K562 (cell line): ENCODE data around the gene HMGA1. TPM values are rescaled to one million over a fixed set of nuclear protein-coding genes. Genes with fewer than 3 reads are reported as not detected.

Experiments
- ATAC-seq: fragments of 200-7000 bp; cut with Tn5 transposase; 3 replicates; pipeline ENCODE4 v1.9.1; 2020; ENCODE audit warnings: moderate library complexity
- BruUV-seq: library from RNA; stranded (reverse); fragments of 400-500 nt; replicated peaks from 2 replicates; lab custom pipeline; 2021; lab: Mats Ljungman, UMichigan
- CTCF ChIA-PET: fragments of 300-600 bp; formaldehyde crosslinking; extraction: SDS; loops from one replicate; lab custom pipeline; 2021; ENCODE audit warnings: low intra/inter-chr PET ratio; lab: Yijun Ruan, JAX
- POLR2A ChIA-PET: fragments of 300-600, 350-650 bp; sonication (Branson Sonifier 250); formaldehyde crosslinking; extraction: SDS; loops from one replicate; lab custom pipeline; 2021; ENCODE audit warnings: antibody characterized with exemption, inconsistent platforms; lab: Yijun Ruan, JAX
- DNase-seq, 4 experiments: peaks; one replicate each; pipeline versions ENCODE4 v3.0.0 to v3.0.0-alpha.2; 2011 to 2018; ENCODE audit warnings: low spot score in 3 of 4, mixed read lengths in 3 of 4; ENCODE audit errors: extremely low read depth in 1 of 4
- FAIRE-seq: peaks from 2 replicates; lab custom pipeline; 2011; peaks lifted over from hg19 to GRCh38; lab: Jason Lieb, UNC
- H2AFZ ChIP-seq: 2 replicates; pipeline ENCODE4 v1.6.0; 2011; ENCODE audit warnings: low read depth, low read length, control low read depth, inconsistent platforms
- H3K27ac ChIP-seq: fragments of 200-600 bp; 3 replicates; pipeline ENCODE4 v1.8.0; 2011; ENCODE audit warnings: low read depth, mild to moderate bottlenecking, control low read depth, inconsistent platforms, low read length, moderate library complexity, mixed read lengths; ENCODE audit errors: extremely low read depth
- H3K27me3 ChIP-seq, 2 experiments: fragments of 300-600 bp in 1 of 2; 2 replicates in 1 of 2; 3 replicates in 1 of 2; pipeline versions ENCODE4 v1.6.0 to v1.8.0; 2011; ENCODE audit warnings: inconsistent platforms in 2 of 2, low read length in 2 of 2, mild to moderate bottlenecking in 1 of 2, mixed read lengths in 1 of 2, moderate library complexity in 1 of 2; ENCODE audit not compliant: control insufficient read depth in 2 of 2, insufficient read depth in 2 of 2
- H3K36me3 ChIP-seq: fragments of 300-600 bp; 3 replicates; pipeline ENCODE4 v1.8.0; 2011; ENCODE audit warnings: mild to moderate bottlenecking, low read length, inconsistent platforms; ENCODE audit not compliant: control insufficient read depth, insufficient read depth
- H3K4me1 ChIP-seq, 2 experiments: fragments of 200-600 bp in 1 of 2; replicated peaks in 1 of 2; 2 replicates in 1 of 2; 3 replicates in 1 of 2; pipeline versions ENCODE4 v1.5.1 to v1.8.0; 2011; ENCODE audit warnings: inconsistent platforms in 2 of 2, low read length in 2 of 2, mild to moderate bottlenecking in 1 of 2, mixed read lengths in 1 of 2, moderate library complexity in 1 of 2; ENCODE audit not compliant: control insufficient read depth in 2 of 2, insufficient read depth in 2 of 2
- H3K4me2 ChIP-seq: 2 replicates; pipeline ENCODE4 v1.6.1; 2011; ENCODE audit warnings: low read length, control low read depth, inconsistent platforms, mixed read lengths; ENCODE audit not compliant: insufficient read depth
- H3K4me3 ChIP-seq: fragments of 200-600 bp; sonication (generic), shearing (Covaris generic); 2 replicates; pipeline ENCODE4 v1.5.1; 2016; ENCODE audit warnings: control low read depth, inconsistent platforms
- H3K79me2 ChIP-seq: fragments of 200-600 bp; 3 replicates; pipeline ENCODE4 v1.8.0; 2011; ENCODE audit warnings: low read length, inconsistent platforms; ENCODE audit not compliant: control insufficient read depth, insufficient read depth
- H3K9ac ChIP-seq, 2 experiments: 2 replicates each; pipeline versions ENCODE4 v1.6.0 to v1.6.1; 2011; ENCODE audit warnings: low read depth in 2 of 2, low read length in 2 of 2, control low read depth in 1 of 2, inconsistent platforms in 1 of 2, mild to moderate bottlenecking in 1 of 2, mixed read lengths in 1 of 2; ENCODE audit not compliant: insufficient read depth in 1 of 2
- H3K9me1 ChIP-seq: one replicate; pipeline ENCODE4 v1.6.0; 2011; ENCODE audit warnings: inconsistent platforms, mild to moderate bottlenecking, low read length, moderate library complexity; ENCODE audit not compliant: control insufficient read depth, insufficient read depth
- H3K9me3 ChIP-seq: replicated peaks from 2 replicates; pipeline ENCODE4 v1.5.1; 2011; ENCODE audit warnings: low read depth, low read length, inconsistent platforms; ENCODE audit not compliant: control insufficient read depth, insufficient read depth
- H4K20me1 ChIP-seq: replicated peaks from 2 replicates; pipeline ENCODE4 v1.6.1; 2011; ENCODE audit warnings: low read length, inconsistent platforms, mixed read lengths; ENCODE audit not compliant: control insufficient read depth, insufficient read depth
- C11orf30 ChIP-seq: fragments of 450-650 bp; IDR thresholded peaks from 2 replicates; pipeline ENCODE4 v1.6.1; 2016; ENCODE audit warnings: low read depth, mild to moderate bottlenecking
- SAFB ChIP-seq: fragments of 200-400 bp; formaldehyde crosslinking; IDR thresholded peaks from 2 replicates; pipeline ENCODE4 v1.6.1; 2017; ENCODE audit warnings: low read depth, low read length, borderline replicate concordance
- TAL1 ChIP-seq: fragments of 450-650 bp; IDR thresholded peaks from 2 replicates; pipeline ENCODE4 v1.6.1; 2016; ENCODE audit warnings: mild to moderate bottlenecking
- TGIF2 ChIP-seq: sonication (generic); formaldehyde crosslinking; IDR thresholded peaks from 2 replicates; pipeline ENCODE4 v1.8.1; 2022; ENCODE audit warnings: mild to moderate bottlenecking, missing genetic modification reagents, moderate library complexity
- ZBTB26 ChIP-seq: fragments of 450-650 bp; formaldehyde crosslinking; IDR thresholded peaks from 2 replicates; pipeline ENCODE4 v1.4.0; 2022; ENCODE audit warnings: missing genetic modification characterization
- ZNF316 ChIP-seq: fragments of 450-650 bp; IDR thresholded peaks from 2 replicates; pipeline ENCODE4 v1.6.1; 2016
- ZNF668 ChIP-seq: fragments of 250-450 bp; sonication (Bioruptor Pico); IDR thresholded peaks from 2 replicates; pipeline ENCODE4 v1.8.0; 2022; ENCODE audit warnings: mild to moderate bottlenecking, inconsistent platforms
- WGBS: fragments of 100-300 bp; shearing (Covaris generic); methylation state at CpG from one replicate; pipeline ENCODE4 v1.1.6; 2016; ENCODE audit warnings: low coverage, mixed read lengths; ENCODE audit not compliant: insufficient coverage; ENCODE audit errors: missing lambda C conversion rate; 5-methylcytosine and 5-hydroxymethylcytosine counted together
- in situ Hi-C: fragments of 300-500 bp; cut with MboI; formaldehyde crosslinking; loops from 4 replicates; pipeline ENCODE4 v1.15.0; 2018; ENCODE audit warnings: inconsistent platforms, mixed read lengths
- intact Hi-C: fragments of 100-400 bp; cut with micrococcal nuclease; formaldehyde crosslinking; loops from 2 replicates; pipeline ENCODE4 v1.14.2; 2022
- polyA plus RNA-seq, 8 experiments: library from polyadenylated mRNA; depleted of rRNA in 4 of 8; stranded (reverse) in 5 of 8; unstranded in 3 of 8; fragments of >200 nt; fragmentation: Nextera tagmentation in 2 of 8; fragmentation: Illumina TruSeq in 1 of 8; extraction: Ambion mirVana in 2 of 8; extraction: Trizol in 1 of 8; gene quantifications; 2 replicates each; pipeline versions ENCODE4 v1.2.1 to v1.2.3, GENCODE V29; 2011 to 2014; ENCODE audit warnings: inconsistent platforms in 1 of 8, missing spikeins in 1 of 8
- total RNA-seq, 7 experiments: library from RNA; depleted of rRNA in 6 of 7; stranded (reverse); fragments of >200 nt in 6 of 7; fragmentation: Illumina TruSeq in 2 of 7; extraction: Trizol in 2 of 7; gene quantifications; 2 replicates each; pipeline versions ENCODE4 v1.2.1 to v1.2.3, GENCODE V29; 2011 to 2021; ENCODE audit warnings: low replicate concordance in 1 of 7
- TF ChIP-seq, protein P1 (sequence below): IDR thresholded peaks from 2 replicates; pipeline ENCODE4 v1.6.1; 2016; ENCODE audit warnings: missing genetic modification characterization, missing compliant biosample characterization
- TF ChIP-seq, protein P2 (sequence below), 2 experiments: fragments of 450-650 bp; IDR thresholded peaks; 2 replicates each; pipeline ENCODE4 v1.6.1; 2016

The HMGA1 gene
- total and polyA plus RNA-seq, 9 of the 15 experiments (the other 6 are each of a cell fraction or from before 2014, with no cell fraction given), result 27.8 to 1,947 (median 594) TPM

DNA sequence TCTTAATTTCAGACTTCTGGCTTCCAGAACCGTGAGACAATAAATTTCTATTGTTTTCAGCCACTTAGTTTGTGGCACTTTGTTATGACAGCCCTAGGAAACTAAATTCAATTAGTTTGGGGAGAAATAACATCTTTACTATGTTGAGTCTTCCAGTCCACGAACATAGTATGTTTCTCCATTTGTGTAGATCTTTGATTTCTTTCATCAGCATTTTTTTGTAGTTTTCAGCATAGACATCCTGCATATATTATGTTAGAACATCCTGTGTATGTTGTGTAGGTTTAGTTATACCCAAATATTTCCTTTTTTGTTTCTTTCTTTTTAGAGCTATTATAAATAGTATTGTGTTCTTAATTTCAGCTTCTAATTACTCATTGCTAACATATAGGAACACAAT, 18.0 kb upstream of the HMGA1 start:
- no peak overlapping the region for H3K27ac ChIP-seq
- no peaks in the 10 kb centered on the region for H3K9me1 ChIP-seq
- H2AFZ ChIP-seq, result peak overlapping the region; percentile 10; the same call in 1 of the 2 replicates
- TF ChIP-seq C11orf30 (peak; percentile 51; the same call in 1 of the 2 replicates), SAFB (no peak), ZNF316 (peak; percentile 66)
- no peak overlapping the region for H3K9ac ChIP-seq
- POLR2A ChIA-PET, result interaction anchor here (0.5 to 1.2 kb wide), 4 partner anchors 12 to 21 kb away, joined by 3 to 5 read pairs (median 4); partner anchors contain the start of gene HMGA1
- no peaks in the 10 kb centered on the region for H4K20me1 ChIP-seq
- H3K4me3 ChIP-seq, result no peak overlapping the region
- in situ Hi-C loops (no loop called here), intact Hi-C loops (no loop called here)
- H3K79me2 ChIP-seq, result no peaks in the 10 kb centered on the region
- H3K36me3 ChIP-seq, result no peaks in the 10 kb centered on the region
- H3K9me3 ChIP-seq, result no peaks in the 10 kb centered on the region
- 45% methylated on average over 2 of the region's 2 CpGs for WGBS
- ATAC-seq, result no peak
- DNase-seq, result no peak
- CTCF ChIA-PET, result no interaction called here
- no peak for FAIRE-seq
- H3K4me1 ChIP-seq, result peaks cover 8 to 10% of the 10 kb centered on the region in 2 experiments; a peak in 4 of 5 replicates
- no TSS peak for BruUV-seq
- H3K27me3 ChIP-seq, result no peaks in the 10 kb centered on the region
- no peak overlapping the region for H3K4me2 ChIP-seq

DNA sequence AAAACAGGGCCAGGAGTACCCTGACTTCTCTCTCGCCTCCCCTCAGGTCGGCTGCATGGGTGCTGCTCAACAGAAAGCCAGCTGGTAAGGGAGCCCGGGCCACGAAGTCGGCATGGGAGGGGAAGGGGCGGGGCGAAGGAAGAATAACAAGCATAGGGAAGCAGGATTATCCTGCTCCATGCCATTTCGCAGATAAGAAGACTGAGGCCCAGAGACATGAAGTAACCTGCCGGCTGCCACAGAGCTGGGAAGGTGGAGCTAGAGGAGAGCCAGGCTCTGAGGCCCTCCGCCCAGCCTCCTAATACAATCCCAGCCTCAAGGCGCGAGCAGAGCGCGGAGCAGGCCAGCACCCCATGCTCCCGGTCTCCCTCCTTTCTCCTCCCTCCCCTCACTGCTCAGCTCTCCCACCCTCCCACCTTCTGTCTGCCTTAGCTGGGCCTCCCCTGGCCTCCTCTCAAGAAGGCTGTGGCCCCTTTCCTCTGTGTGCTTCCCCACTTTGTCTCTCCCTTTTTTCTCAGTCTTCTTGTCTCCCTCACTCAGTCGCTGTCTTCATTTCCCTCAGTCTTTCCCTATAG, 13.2 kb upstream of the HMGA1 start:
- Histone ChIP-seq H3K4me3 (peak overlapping the region; percentile 19), H3K4me2 (peak overlapping the region; percentile 88), H3K9me3 (no peaks in the 10 kb centered on the region), H3K27me3 (no peaks in the 10 kb centered on the region), H3K27ac (peak overlapping the region; percentile 93; the same call in 2 of the 3 replicates), H3K9ac (peak overlapping the region; percentile 92 to 94), H2AFZ (peak overlapping the region; percentile 99), H3K36me3 (no peaks in the 10 kb centered on the region), H3K4me1 (peaks cover 43 to 44% of the 10 kb centered on the region in 2 experiments), H4K20me1 (no peaks in the 10 kb centered on the region), H3K9me1 (no peaks in the 10 kb centered on the region), H3K79me2 (no peaks in the 10 kb centered on the region)
- POLR2A ChIA-PET, result interaction anchor here (0.6 to 2.3 kb wide), 11 partner anchors 10 to 1061 kb away, joined by 3 to 34 read pairs (median 6); partner anchors contain the start of gene HMGA1
- BruUV-seq, result no TSS peak
- CTCF ChIA-PET, result no interaction called here
- in situ Hi-C loops (no loop called here), intact Hi-C loops (no loop called here)
- FAIRE-seq (no peak), ATAC-seq (peak; percentile 43), DNase-seq (peak in 2 of 4 experiments; percentile 39 to 59)
- 45% methylated on average over 15 of the region's 16 CpGs for WGBS
- TF ChIP-seq TAL1, result no peak
- TF ChIP-seq ZNF668, result no peak
- peak; percentile 78; the same call in 1 of the 2 replicates for TF ChIP-seq ZBTB26 (CRISPR knock-in tag)
- TF ChIP-seq TGIF2, result no peak
- TF ChIP-seq, protein P1, sequence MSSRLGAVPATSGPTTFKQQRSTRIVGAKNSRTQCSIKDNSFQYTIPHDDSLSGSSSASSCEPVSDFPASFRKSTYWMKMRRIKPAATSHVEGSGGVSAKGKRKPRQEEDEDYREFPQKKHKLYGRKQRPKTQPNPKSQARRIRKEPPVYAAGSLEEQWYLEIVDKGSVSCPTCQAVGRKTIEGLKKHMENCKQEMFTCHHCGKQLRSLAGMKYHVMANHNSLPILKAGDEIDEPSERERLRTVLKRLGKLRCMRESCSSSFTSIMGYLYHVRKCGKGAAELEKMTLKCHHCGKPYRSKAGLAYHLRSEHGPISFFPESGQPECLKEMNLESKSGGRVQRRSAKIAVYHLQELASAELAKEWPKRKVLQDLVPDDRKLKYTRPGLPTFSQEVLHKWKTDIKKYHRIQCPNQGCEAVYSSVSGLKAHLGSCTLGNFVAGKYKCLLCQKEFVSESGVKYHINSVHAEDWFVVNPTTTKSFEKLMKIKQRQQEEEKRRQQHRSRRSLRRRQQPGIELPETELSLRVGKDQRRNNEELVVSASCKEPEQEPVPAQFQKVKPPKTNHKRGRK (tag), result 0 out of 2 replicates have a peak, but pooled peaks have one; percentile 34
- TF ChIP-seq, protein P2, sequence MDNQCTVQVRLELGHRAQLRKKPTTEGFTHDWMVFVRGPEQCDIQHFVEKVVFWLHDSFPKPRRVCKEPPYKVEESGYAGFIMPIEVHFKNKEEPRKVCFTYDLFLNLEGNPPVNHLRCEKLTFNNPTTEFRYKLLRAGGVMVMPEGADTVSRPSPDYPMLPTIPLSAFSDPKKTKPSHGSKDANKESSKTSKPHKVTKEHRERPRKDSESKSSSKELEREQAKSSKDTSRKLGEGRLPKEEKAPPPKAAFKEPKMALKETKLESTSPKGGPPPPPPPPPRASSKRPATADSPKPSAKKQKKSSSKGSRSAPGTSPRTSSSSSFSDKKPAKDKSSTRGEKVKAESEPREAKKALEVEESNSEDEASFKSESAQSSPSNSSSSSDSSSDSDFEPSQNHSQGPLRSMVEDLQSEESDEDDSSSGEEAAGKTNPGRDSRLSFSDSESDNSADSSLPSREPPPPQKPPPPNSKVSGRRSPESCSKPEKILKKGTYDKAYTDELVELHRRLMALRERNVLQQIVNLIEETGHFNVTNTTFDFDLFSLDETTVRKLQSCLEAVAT (IDR thresholded peaks at IDR 0.05), result peak; percentile 19 to 43; a peak in 1 of 4 replicates
